Hematopoietic multipotent progenitor cell treated with erythropoietin and hydrocortisone succinate and interleukin-3 and kit ligand, for 6 days (in vitro differentiated cells): ENCODE data around the gene H2BW1.
"Not testable (repeated sequence)": the region's sequence is repeated elsewhere in the genome, so short reads cannot be mapped to it uniquely, and the experiment has no call there.

Source experiments
- DNase-seq: peaks from one replicate; pipeline ENCODE4 v3.0.0-alpha.2; 2015

Gene H2BW1

GRCh38 chrX:104013606-104014005 is at the start of gene H2BW1:
TSS of gene H2BW1 (minus strand) at chrX:104013708. CDS start at chrX:104013576, 132 bp downstream.
- DNase-seq, result no peak

- not testable (repeated sequence) for DNase-seq
Measured at GRCh38 chrX:104062636-104063035, 49.1 kb upstream of the H2BW1 start.

- DNase-seq, result not testable (repeated sequence)
Measured at GRCh38 chrX:104054956-104055355, 41.4 kb upstream of the H2BW1 start.

- no peak for DNase-seq
Measured at GRCh38 chrX:104047171-104047570, 33.7 kb upstream of the H2BW1 start.

GRCh38 chrX:104045642-104046041 is 32.1 kb upstream of the H2BW1 start:
- no peak for DNase-seq

GRCh38 chrX:104041003-104041402 is 27.5 kb upstream of the H2BW1 start:
- DNase-seq, result no peak

- no peak for DNase-seq
Measured at GRCh38 chrX:104039689-104040505, 26.4 kb upstream of the H2BW1 start, which contains the start of gene H2BW2. TSS of gene H2BW2 (plus strand) at chrX:104039956. CDS start at chrX:104039995, 39 bp downstream.

GRCh38 chrX:104018126-104018525 is 4.6 kb upstream of the H2BW1 start:
- no peak for DNase-seq

GRCh38 chrX:104015576-104015975 is 2.1 kb upstream of the H2BW1 start:
- DNase-seq, result not testable (repeated sequence)

- DNase-seq, result no peak
Measured at GRCh38 chrX:104013158-104013557, 350 bp downstream of the H2BW1 start.

GRCh38 chrX:104008831-104009230 is 4.7 kb downstream of the H2BW1 start:
- DNase-seq, result no peak

GRCh38 chrX:103999234-103999633 is 14.3 kb downstream of the H2BW1 start:
- no peak for DNase-seq

GRCh38 chrX:103983508-103983907 is 30.0 kb downstream of the H2BW1 start:
- not testable (repeated sequence) for DNase-seq

- not testable (repeated sequence) for DNase-seq
Measured at GRCh38 chrX:103962411-103963278, 50.9 kb downstream of the H2BW1 start, which contains the start of gene TMSB15B. TSS of gene TMSB15B (plus strand) at chrX:103962627.
